HPDE6-E6E7 (cell line): Measurements from ENCODE around the gene CRHR2.
"Not testable (repeated sequence)": the region's sequence is repeated elsewhere in the genome, so short reads cannot be mapped to it uniquely, and the experiment has no call there.

Experiments used
- DNase-seq: peaks from one replicate; pipeline ENCODE4 v3.0.0; 2011; ENCODE audit warnings: missing footprints; ENCODE audit errors: extremely low spot score

Gene CRHR2

GRCh38 chr7:30654296-30655090, 27.8 kb downstream of the CRHR2 start:
- DNase-seq, result no peak

GRCh38 chr7:30652698-30653641, 29.3 kb downstream of the CRHR2 start:
- no peak for DNase-seq

DNA sequence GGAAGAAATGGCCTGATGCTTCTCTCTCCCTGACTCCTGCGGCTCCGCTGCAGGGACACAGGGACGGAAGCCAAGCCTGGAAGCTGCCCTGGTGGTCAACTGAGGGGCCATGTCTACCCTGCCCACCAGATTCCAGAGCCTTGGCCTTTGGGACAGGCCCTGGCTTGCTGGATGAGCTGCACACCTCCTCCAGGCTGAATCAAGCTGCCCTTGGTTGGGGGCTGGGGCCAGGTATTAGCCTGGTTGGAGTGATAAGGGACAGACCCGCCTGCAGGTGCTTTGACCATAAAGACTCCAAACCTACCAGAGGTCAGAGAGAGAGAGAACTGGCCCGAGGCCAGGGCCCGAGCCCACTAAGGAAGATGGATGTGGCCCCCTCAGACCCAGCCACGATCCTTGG, 30.1 kb downstream of the CRHR2 start:
- no peak for DNase-seq

- no peak for DNase-seq
Measured at GRCh38 chr7:30650421-30650808, 31.8 kb downstream of the CRHR2 start.

DNA sequence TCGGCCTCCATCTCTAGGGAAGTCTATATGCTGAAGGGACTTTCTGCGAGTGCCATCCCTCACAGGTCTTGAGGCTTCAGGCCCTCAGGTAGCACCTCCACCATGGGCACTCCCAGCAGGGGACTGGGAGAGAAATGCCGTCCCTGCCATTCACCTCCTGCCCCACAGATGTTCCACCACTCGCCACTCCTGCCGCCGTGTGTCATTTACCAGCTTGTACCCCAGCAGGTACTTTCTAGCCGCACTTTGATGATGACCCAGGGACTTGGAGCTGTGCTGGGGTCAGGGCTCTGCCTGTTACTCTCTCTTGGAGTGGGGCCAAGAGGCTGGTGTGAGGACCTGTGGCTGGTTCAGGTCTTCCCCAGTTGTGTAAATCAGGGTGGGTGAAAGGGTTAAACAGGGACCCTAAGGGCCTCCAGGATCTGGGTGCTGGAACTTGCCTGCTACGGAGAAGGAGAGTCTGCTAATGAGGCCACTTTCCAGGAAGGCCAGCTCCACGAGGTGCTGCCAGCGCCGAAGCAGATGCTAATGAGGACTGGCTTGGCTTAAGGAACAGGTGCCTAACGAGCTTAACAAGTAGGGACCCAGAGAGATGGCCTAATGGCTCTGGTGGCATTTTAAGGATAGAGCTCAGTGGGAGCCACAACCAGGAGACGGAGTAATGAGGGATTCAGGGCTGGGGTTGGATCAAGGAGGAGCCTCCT, 32.4 kb downstream of the CRHR2 start:
- DNase-seq, result no peak

DNA sequence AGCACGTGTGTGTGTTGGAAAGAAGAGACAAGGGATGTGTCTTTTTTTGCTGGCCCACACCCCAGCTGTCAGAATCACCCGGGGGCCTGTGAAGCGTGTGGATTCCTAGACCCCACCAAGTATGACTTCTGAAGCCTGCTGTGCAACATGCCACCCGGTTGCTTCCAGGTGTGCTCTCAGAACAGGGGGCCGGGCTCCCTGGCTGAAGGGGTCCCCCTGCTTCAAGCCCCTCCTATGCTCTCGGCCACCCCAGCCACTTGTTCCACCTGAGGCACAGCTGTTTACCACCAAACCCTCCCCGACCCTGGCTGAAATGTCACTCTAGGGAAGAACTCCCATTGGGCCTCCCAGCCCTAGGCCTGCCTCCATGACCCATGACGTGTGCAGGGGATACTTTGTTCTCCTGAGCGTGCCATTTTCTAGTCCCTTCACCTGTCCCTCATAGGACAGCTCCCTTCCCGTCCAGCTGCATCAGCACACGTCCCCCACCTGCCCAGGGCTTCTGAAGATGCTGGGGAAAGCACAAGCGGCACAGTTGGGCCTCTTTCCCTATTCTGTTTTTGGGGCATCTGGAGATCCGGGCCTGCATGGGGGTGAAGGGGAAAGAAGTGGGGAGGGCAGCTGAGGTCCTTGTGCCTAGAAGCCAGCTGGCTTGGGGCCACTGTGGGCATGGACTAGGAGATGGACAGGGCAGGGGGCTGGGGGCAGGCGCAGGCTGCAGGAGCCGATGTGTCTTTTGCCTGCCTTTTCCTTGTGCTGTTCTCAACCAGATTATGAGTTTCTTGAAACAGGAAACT, 33.3 kb downstream of the CRHR2 start:
- DNase-seq, result no peak

DNA sequence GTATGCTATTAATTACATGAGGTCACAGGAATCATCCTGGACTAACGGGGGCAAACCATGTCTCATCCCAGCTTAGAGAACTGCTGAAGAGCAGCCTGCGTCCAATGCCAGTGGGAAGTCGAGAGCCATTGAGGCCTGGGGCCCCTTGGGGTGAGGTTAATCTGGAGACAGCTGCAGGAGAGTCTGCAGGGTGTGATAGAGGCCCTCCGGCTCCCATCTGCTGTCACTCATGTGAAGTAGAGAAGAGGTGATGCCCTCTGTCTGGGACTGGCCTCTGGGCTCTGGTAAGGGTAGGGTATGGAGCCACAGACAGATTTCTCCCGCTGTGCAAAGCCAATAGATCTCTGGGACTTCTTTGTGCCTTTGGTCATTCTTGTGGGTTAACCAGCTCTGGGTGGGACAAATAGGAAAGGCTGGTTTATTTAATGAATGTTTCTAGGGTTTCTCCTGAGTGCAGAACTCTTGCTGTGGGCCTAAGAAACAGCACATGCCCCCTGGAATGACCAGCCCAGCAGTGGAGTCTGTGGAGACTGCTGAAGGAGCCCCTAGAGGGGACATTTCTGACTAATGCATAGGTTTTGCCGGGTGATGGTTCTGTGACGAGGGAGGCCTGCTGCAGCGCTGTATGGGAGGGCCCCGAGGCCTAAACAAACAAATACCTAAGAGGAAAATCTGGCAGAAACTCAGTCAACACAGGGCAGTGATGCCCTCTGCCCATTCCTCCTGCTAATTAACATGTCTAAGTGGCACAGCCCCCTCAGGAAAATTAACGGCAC, 34.5 kb downstream of the CRHR2 start:
- no peak for DNase-seq

GRCh38 chr7:30646154-30646553, 36.1 kb downstream of the CRHR2 start:
- no peak for DNase-seq

GRCh38 chr7:30645661-30646060, 36.6 kb downstream of the CRHR2 start:
- DNase-seq, result no peak

GRCh38 chr7:30644286-30644955, 37.8 kb downstream of the CRHR2 start:
- DNase-seq, result no peak

- DNase-seq, result no peak
Measured at GRCh38 chr7:30642789-30643188, 39.5 kb downstream of the CRHR2 start.

- not testable (repeated sequence) for DNase-seq
Measured at GRCh38 chr7:30642322-30642721, 39.9 kb downstream of the CRHR2 start.

DNA sequence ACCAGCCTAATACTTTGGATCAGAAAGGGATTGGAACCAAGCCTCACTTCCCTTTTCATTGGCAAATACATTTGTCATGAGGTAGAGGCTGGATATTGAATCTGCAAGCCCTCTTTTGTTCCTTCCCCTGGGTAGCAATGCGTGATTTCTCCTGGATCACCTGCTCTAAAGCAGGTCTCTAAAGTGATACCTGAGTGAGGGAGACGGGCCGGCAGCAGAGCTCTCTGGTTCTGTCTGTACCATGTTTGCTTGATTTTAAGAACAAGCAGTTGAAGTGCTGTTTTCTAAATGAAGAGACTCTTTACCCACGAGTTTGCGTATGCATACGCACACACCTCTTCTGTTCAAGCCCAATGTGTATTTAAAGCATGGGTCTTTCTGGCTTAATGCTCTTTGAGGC, 46.5 kb downstream of the CRHR2 start:
- no peak for DNase-seq

DNA sequence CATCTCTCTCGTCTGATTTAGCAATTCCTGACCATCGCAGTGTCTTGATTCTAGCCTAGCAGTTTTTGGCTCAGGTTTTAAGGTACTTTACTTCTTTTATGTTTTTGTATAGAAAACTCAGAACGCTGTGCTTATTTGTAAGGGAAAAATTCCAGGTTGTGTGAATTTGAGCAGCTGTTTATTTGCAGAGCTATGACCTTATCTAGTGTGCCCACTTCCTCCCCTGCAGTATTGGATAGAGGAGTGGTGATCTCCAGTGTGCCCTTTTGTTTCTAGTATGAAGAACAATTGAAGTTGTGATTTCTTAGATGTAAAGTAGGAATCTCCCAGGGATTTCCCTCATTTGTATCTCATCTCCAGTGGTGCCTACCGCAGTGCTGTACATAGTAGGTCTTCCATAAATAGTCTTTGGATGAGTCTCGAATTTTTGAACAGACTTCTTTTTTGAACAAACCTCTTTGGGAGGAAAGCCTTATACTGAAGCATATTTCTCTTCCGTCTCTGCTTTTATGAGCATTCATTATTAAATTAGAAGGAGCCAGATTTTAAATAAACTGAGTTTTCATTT, 47.5 kb downstream of the CRHR2 start:
- DNase-seq, result no peak

DNA sequence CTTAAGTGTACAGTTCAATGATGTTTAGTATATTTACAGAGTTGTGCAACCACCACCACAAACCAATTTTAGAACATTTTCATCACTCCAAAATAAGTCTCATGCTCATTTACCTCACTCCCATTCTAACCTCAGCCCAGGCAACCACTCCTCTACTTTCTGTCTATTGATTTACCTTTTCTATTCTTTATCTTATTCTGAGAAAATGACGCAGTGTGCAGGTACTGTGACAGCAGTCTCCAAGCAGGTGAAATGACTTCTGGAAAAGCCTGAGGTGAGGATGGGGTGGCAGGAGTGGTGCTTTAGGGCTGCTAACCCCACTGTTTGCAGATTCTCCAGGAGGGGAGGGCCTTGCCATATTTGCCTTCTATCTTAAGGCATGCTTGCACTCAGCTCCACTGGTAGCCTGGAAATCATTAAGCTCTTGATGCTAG, 48.0 kb downstream of the CRHR2 start:
- no peak for DNase-seq

DNA sequence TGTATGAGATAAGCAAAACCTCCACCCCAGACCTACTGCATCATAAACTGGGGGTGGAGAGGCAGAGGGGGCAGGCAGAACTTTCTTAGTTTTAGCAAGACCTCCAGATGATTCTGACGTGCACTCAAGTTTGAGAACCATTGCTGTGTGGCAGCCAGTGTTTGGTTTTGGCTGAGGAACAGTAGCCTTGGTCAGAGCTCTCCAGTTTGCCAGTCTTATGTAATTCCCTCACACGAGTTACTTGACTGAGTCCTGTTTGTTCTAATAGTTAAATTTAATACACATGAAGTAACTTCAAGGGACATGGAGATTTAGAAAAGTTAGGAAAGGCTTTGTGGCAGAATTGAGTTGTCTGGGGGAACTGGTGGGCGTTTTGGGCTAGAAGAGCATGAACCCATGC, 49.0 kb downstream of the CRHR2 start:
- DNase-seq, result no peak

GRCh38 chr7:30630986-30631385, 51.3 kb downstream of the CRHR2 start:
- DNase-seq, result no peak

DNA sequence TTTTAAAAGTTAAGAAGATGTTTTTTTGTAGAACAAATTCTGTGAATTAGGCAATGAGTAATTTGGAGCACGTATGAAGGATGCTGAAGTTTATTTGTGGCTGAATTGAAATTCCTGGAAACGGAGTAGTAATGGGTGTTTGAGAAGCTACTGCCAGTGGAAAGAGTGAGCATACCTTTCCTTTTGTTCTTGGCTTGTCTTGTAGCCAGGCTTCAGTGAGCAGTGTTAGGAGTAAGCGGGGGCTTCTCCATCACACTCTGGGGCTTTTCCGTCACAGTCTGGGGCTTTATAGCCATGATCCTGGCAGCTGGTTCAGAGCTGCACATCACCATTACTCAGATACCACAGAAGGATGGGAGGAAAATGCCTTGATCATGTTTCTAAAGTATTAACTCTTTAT, 55.2 kb downstream of the CRHR2 start:
- DNase-seq, result no peak

- DNase-seq, result no peak
Measured at GRCh38 chr7:30625283-30625682, 57.0 kb downstream of the CRHR2 start.

GRCh38 chr7:30618961-30619360, 63.3 kb downstream of the CRHR2 start:
- no peak for DNase-seq
